Lower lobe of right lung (tissue), 2 donors: Measurements from ENCODE around the gene DOCK10. TPM values are rescaled to one million over a fixed set of nuclear protein-coding genes. Genes with fewer than 3 reads are reported as not detected.

Source experiments
- ATAC-seq, 2 donors: fragments of 200-7000 bp; cut with Tn5 transposase; one replicate each; pipeline ENCODE4 v1.9.1; 2020 to 2022; ENCODE audit warnings: mild to moderate bottlenecking in 2 of 2, moderate library complexity in 2 of 2
- DNase-seq: peaks from one replicate; pipeline ENCODE4 v3.0.0-alpha.2; 2020
- H3K27ac ChIP-seq: fragments of 200-600 bp; one replicate; pipeline ENCODE4 v1.8.0; 2022
- H3K27me3 ChIP-seq: fragments of 200-600 bp; one replicate; pipeline ENCODE4 v1.8.0; 2022; ENCODE audit warnings: low read depth
- H3K36me3 ChIP-seq: fragments of 200-600 bp; one replicate; pipeline ENCODE4 v1.8.0; 2022; ENCODE audit warnings: mild to moderate bottlenecking
- H3K4me1 ChIP-seq: fragments of 200-600 bp; one replicate; pipeline ENCODE4 v1.8.0; 2022
- H3K4me3 ChIP-seq: fragments of 200-600 bp; one replicate; pipeline ENCODE4 v1.8.0; 2022; ENCODE audit warnings: mild to moderate bottlenecking
- H3K9me3 ChIP-seq: fragments of 200-600 bp; one replicate; pipeline ENCODE4 v1.8.0; 2022
- CTCF ChIP-seq: fragments of 200-600 bp; IDR thresholded peaks from one replicate; pipeline ENCODE4 v1.8.0; 2022; ENCODE audit warnings: antibody characterized with exemption, mild to moderate bottlenecking
- intact Hi-C: fragments of 100-400 bp; cut with DNase I; formaldehyde crosslinking; loops from one replicate; pipeline ENCODE4 v1.11.0; 2022
- total RNA-seq: library from RNA; stranded (reverse); fragmentation: NEBNext Ultra II Directional; extraction: Animal tissue kit (Norgen Biotek cat#: 25700); gene quantifications from one replicate; pipeline ENCODE4 v1.2.1, GENCODE V29; 2021
- donor health status: DM: no; HTN: yes; CAD: no; lungs with severe emphysema.

DOCK10 gene
- total RNA-seq, 1 donor from 2014 or later, result 52.3 TPM

- peak; percentile 62 to 70 for ATAC-seq
- Histone ChIP-seq H3K27me3 (peaks cover 20% of the 10 kb centered on the region), H3K9me3 (no peaks in the 10 kb centered on the region), H3K4me3 (peak overlapping the region; percentile 74), H3K27ac (peak overlapping the region; percentile 72), H3K36me3 (no peaks in the 10 kb centered on the region), H3K4me1 (peaks cover 35% of the 10 kb centered on the region)
- TF ChIP-seq CTCF, result no peak
- intact Hi-C loops, result no loop called here
- peak; percentile 57 for DNase-seq
Measured at GRCh38 chr2:225041207-225041850, 939 bp downstream of the DOCK10 start.

DNA sequence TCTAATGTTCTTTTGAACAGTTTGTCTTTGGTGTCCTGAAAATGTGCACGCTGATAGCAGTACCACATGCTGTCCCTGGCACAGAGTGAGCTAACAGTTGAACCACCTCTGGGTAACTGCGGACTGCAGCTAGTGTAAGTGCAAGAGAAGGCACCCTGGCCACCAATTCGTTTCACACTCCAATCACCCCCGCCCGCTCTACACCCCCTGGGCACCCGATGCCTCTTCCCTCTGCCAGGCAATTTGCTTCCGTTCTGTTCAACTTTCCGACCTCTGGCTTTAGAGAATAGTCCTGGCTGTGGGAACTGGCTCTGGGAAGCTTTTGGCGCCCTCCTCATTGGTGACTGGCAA lies 1.4 kb downstream of the DOCK10 start:
- intact Hi-C loops, result no loop called here
- no peaks in the 10 kb centered on the region for H3K36me3 ChIP-seq
- peaks cover 20% of the 10 kb centered on the region for H3K27me3 ChIP-seq
- peaks cover 35% of the 10 kb centered on the region for H3K4me1 ChIP-seq
- DNase-seq, result no peak
- peak overlapping the region; percentile 74 for H3K4me3 ChIP-seq
- H3K9me3 ChIP-seq, result no peaks in the 10 kb centered on the region
- H3K27ac ChIP-seq, result peak overlapping the region; percentile 72
- TF ChIP-seq CTCF, result no peak
- ATAC-seq, result peak; percentile 7 to 31

DNA sequence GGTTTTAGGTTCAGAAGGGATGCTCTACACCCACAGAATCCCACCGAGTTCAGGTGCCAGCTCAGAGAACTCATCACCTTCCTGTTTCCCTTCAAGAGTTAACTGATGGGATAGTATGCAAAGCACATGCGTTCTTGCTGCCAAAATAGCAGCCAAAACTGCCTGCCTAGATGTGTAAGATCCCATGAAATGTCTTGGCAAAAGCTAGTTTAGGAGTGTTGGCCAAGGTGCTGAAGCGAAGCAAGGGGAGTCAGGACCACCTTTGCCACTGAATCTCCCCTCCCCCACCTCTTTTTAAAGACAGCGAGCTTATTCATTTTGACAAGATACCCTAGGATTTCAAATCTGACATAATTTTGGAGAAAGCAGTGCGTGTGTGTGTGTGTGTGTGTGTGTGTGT lies 2.1 kb downstream of the DOCK10 start:
- intact Hi-C loops, result no loop called here
- no peak overlapping the region for H3K27ac ChIP-seq
- H3K9me3 ChIP-seq, result no peaks in the 10 kb centered on the region
- H3K4me1 ChIP-seq, result peaks cover 35% of the 10 kb centered on the region
- no peaks in the 10 kb centered on the region for H3K36me3 ChIP-seq
- DNase-seq (no peak), ATAC-seq (no peak)
- TF ChIP-seq CTCF, result no peak
- no peak overlapping the region for H3K4me3 ChIP-seq
- H3K27me3 ChIP-seq, result peaks cover 20% of the 10 kb centered on the region

DNA sequence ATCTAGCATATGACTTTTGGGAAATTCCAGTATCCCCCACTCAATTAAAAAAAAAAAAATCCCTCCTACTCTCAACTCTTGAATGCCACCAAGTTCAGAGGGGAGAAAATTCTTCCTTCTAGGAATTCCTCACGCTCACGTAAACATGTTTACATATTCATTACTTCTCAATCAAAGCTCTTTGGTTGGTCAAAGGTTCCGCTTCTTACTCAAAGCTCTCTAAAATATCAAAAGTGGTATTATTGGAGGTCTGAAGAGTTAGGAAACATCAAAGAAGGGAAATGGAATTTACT lies 4.1 kb downstream of the DOCK10 start:
- no peak for ATAC-seq
- H3K9me3 ChIP-seq, result no peaks in the 10 kb centered on the region
- H3K4me1 ChIP-seq, result peaks cover 35% of the 10 kb centered on the region
- H3K4me3 ChIP-seq, result peak overlapping the region; percentile 8
- peaks cover 12% of the 10 kb centered on the region for H3K27me3 ChIP-seq
- no peak for TF ChIP-seq CTCF
- no peaks in the 10 kb centered on the region for H3K36me3 ChIP-seq
- no peak overlapping the region for H3K27ac ChIP-seq
- no peak for DNase-seq
- intact Hi-C loops, result no loop called here

- Histone ChIP-seq H3K27ac (no peak overlapping the region), H3K4me3 (peak overlapping the region; percentile 8), H3K9me3 (no peaks in the 10 kb centered on the region), H3K4me1 (peaks cover 30% of the 10 kb centered on the region), H3K27me3 (peaks cover 7% of the 10 kb centered on the region), H3K36me3 (no peaks in the 10 kb centered on the region)
- intact Hi-C loops, result no loop called here
- DNase-seq (no peak), ATAC-seq (no peak)
- no peak for TF ChIP-seq CTCF
Measured at GRCh38 chr2:225037415-225038230, 4.6 kb downstream of the DOCK10 start.
